AML-193 (cell line): ENCODE data around the gene CDHR3.

Experiments
- DNase-seq, 2 experiments: peaks; one replicate each; lab custom pipeline; 2025; lab: John Stamatoyannopoulos, UW

The CDHR3 gene

GRCh38 chr7:106049139-106049752 lies 86.2 kb downstream of the CDHR3 start:
- DNase-seq, result no peak

GRCh38 chr7:106050002-106050745 lies 87.1 kb downstream of the CDHR3 start:
- peak; percentile 51 to 57 for DNase-seq

GRCh38 chr7:106050746-106051117 lies 87.7 kb downstream of the CDHR3 start:
- DNase-seq, result no peak

- no peak for DNase-seq
These were observed 89.6 kb downstream of the CDHR3 start for GRCh38 chr7:106052681-106053080.

GRCh38 chr7:106053109-106053508 lies 90.0 kb downstream of the CDHR3 start:
- no peak for DNase-seq

GRCh38 chr7:106054156-106054910 lies 91.3 kb downstream of the CDHR3 start:
- DNase-seq, result no peak

- DNase-seq, result no peak
These were observed 92.0 kb downstream of the CDHR3 start for GRCh38 chr7:106054971-106055532.

GRCh38 chr7:106056513-106057203 lies 93.6 kb downstream of the CDHR3 start:
- DNase-seq, result peak; percentile 66 to 68

GRCh38 chr7:106057204-106057961 lies 94.3 kb downstream of the CDHR3 start:
- DNase-seq, result no peak

- no peak for DNase-seq
These were observed 95.2 kb downstream of the CDHR3 start for GRCh38 chr7:106057962-106058927.

- DNase-seq, result no peak
These were observed 95.9 kb downstream of the CDHR3 start for GRCh38 chr7:106058928-106059324.

GRCh38 chr7:106059556-106059955 lies 96.5 kb downstream of the CDHR3 start:
- DNase-seq, result peak; percentile 85 to 90

GRCh38 chr7:106060394-106060920 lies 97.4 kb downstream of the CDHR3 start:
- DNase-seq, result no peak

GRCh38 chr7:106061301-106061979 lies 98.4 kb downstream of the CDHR3 start:
- no peak for DNase-seq

GRCh38 chr7:106062006-106062405 lies 98.9 kb downstream of the CDHR3 start:
- DNase-seq, result no peak

- no peak for DNase-seq
These were observed 99.5 kb downstream of the CDHR3 start for GRCh38 chr7:106062521-106062931.

GRCh38 chr7:106063024-106063423 lies 100.0 kb downstream of the CDHR3 start:
- DNase-seq, result no peak

- no peak for DNase-seq
These were observed 100.6 kb downstream of the CDHR3 start for GRCh38 chr7:106063692-106064091.

GRCh38 chr7:106064316-106064715 lies 101.3 kb downstream of the CDHR3 start:
- no peak for DNase-seq
